Fibroblast of skin of left quadriceps (primary cell): ENCODE results near the gene IST1.
A peak's percentile ranks its signal among the peaks of the same experiment; 100 is the strongest.

ENCODE experiments used
- DNase-seq, 2 experiments: peaks; one replicate each; pipeline ENCODE4 v3.0.0-alpha.2; 2013; ENCODE audit warnings: low read depth in 2 of 2

The IST1 gene

GRCh38 chr16:71917900-71918299, 22.6 kb downstream of the IST1 start:
- peak; percentile 32 to 34 for DNase-seq

- DNase-seq, result no peak
Measured at GRCh38 chr16:71919035-71919434, 23.7 kb downstream of the IST1 start.

- no peak for DNase-seq
Measured at GRCh38 chr16:71920658-71921057, 25.3 kb downstream of the IST1 start.

GRCh38 chr16:71923941-71924690, 28.8 kb downstream of the IST1 start:
- DNase-seq, result no peak

- no peak for DNase-seq
Measured at GRCh38 chr16:71924710-71925109, 29.4 kb downstream of the IST1 start.

GRCh38 chr16:71927383-71927782, 32.1 kb downstream of the IST1 start:
- DNase-seq, result peak; percentile 85 to 86

- DNase-seq, result peak in 1 of 2 experiments; percentile 3
Measured at GRCh38 chr16:71927787-71928186, 32.5 kb downstream of the IST1 start.

GRCh38 chr16:71929048-71929447, 33.7 kb downstream of the IST1 start:
- DNase-seq, result peak; percentile 23

- no peak for DNase-seq
Measured at GRCh38 chr16:71930013-71930563, 34.8 kb downstream of the IST1 start.

- no peak for DNase-seq
Measured at GRCh38 chr16:71931001-71931400, 35.7 kb downstream of the IST1 start.

- no peak for DNase-seq
Measured at GRCh38 chr16:71931599-71931998, 36.3 kb downstream of the IST1 start.

- DNase-seq, result no peak
Measured at GRCh38 chr16:71933017-71933416, 37.7 kb downstream of the IST1 start.

GRCh38 chr16:71933913-71934695, 38.8 kb downstream of the IST1 start:
- DNase-seq, result peak in 1 of 2 experiments; percentile 24

- DNase-seq, result no peak
Measured at GRCh38 chr16:71937868-71938510, 42.7 kb downstream of the IST1 start.

- DNase-seq, result no peak
Measured at GRCh38 chr16:71943887-71944286, 48.6 kb downstream of the IST1 start.

GRCh38 chr16:71945616-71946015, 50.3 kb downstream of the IST1 start:
- DNase-seq, result no peak

- DNase-seq, result no peak
Measured at GRCh38 chr16:71952825-71953224, 57.5 kb downstream of the IST1 start.

GRCh38 chr16:71954180-71954579, 58.8 kb downstream of the IST1 start:
- no peak for DNase-seq

- DNase-seq, result no peak
Measured at GRCh38 chr16:71954699-71955195, 59.4 kb downstream of the IST1 start.

- DNase-seq, result no peak
Measured at GRCh38 chr16:71956486-71956885, 61.2 kb downstream of the IST1 start.

- DNase-seq, result peak; percentile 83 to 84
Measured at GRCh38 chr16:71961066-71962039, 66.0 kb downstream of the IST1 start.
